Natural killer cell (primary cell): ENCODE results near the gene PTPRN2. TPM values are rescaled to one million over a fixed set of nuclear protein-coding genes. Genes with fewer than 3 reads are reported as not detected.

Experiments used
- ATAC-seq, 3 donors: fragments of 150-1000 bp in 2 of 3; fragments of 200-7000 bp in 1 of 3; cut with Tn5 transposase; 1 replicate in 1 of 3; 2 replicates in 2 of 3; pipeline ENCODE4 v1.10.0; 2021; ENCODE audit warnings: mild to moderate bottlenecking in 2 of 3, moderate library complexity in 2 of 3
- DNase-seq, 2 donors: peaks; one replicate each; pipeline versions ENCODE4 v3.0.0 to v3.0.0-alpha.2; 2013 to 2021; ENCODE audit warnings: mixed read lengths in 1 of 2
- H3K27ac ChIP-seq: one replicate; pipeline ENCODE4 v1.5.1; 2013; ENCODE audit warnings: mild to moderate bottlenecking, low read length
- H3K27me3 ChIP-seq: one replicate; pipeline ENCODE4 v1.6.1; 2013; ENCODE audit warnings: low read length; ENCODE audit not compliant: control insufficient read depth, insufficient read depth
- H3K36me3 ChIP-seq: one replicate; pipeline ENCODE4 v1.6.1; 2013; ENCODE audit warnings: low read length; ENCODE audit not compliant: control insufficient read depth, insufficient read depth
- H3K4me1 ChIP-seq: one replicate; pipeline ENCODE4 v1.6.1; 2013; ENCODE audit warnings: low read length; ENCODE audit not compliant: control insufficient read depth, insufficient read depth
- H3K4me3 ChIP-seq: one replicate; pipeline ENCODE4 v1.5.1; 2013; ENCODE audit warnings: low read length
- H3K9me3 ChIP-seq: one replicate; pipeline ENCODE4 v1.6.1; 2013; ENCODE audit warnings: low read length; ENCODE audit not compliant: control insufficient read depth, insufficient read depth
- H3K27ac Mint-ChIP-seq, 2 donors: one replicate each; pipeline ENCODE4 v1.8.0; 2022; ENCODE audit warnings: mild to moderate bottlenecking in 2 of 2, mixed read lengths in 2 of 2, moderate library complexity in 1 of 2
- H3K27me3 Mint-ChIP-seq, 2 donors: one replicate each; pipeline ENCODE4 v1.8.0; 2022; ENCODE audit warnings: low read depth in 2 of 2, mixed read lengths in 2 of 2
- H3K36me3 Mint-ChIP-seq: one replicate; pipeline ENCODE4 v1.8.0; 2022; ENCODE audit warnings: mixed read lengths
- H3K4me1 Mint-ChIP-seq, 2 donors: one replicate each; pipeline ENCODE4 v1.8.0; 2022; ENCODE audit warnings: mixed read lengths in 2 of 2
- H3K4me3 Mint-ChIP-seq: one replicate; pipeline ENCODE4 v1.8.0; 2022; ENCODE audit warnings: mild to moderate bottlenecking, moderate library complexity, mixed read lengths
- H3K9me3 Mint-ChIP-seq, 2 donors: one replicate each; pipeline ENCODE4 v1.8.0; 2022; ENCODE audit warnings: mixed read lengths in 2 of 2
- WGBS: methylation state at CpG from one replicate; pipeline ENCODE4 v1.1.7; 2013; ENCODE audit warnings: missing lambda C conversion rate; ENCODE audit not compliant: insufficient coverage; 5-methylcytosine and 5-hydroxymethylcytosine counted together
- intact Hi-C: fragments of 100-400 bp; cut with micrococcal nuclease; formaldehyde crosslinking; loops from one replicate; pipeline ENCODE4 v1.14.2; 2022
- total RNA-seq, 4 donors: library from RNA; stranded (reverse); fragments of 120-200 nt in 1 of 4; gene quantifications; one replicate each; pipeline versions ENCODE4 v1.2.3 to v1.2.4, GENCODE V29; 2013 to 2022
- TF ChIP-seq, protein P1 (sequence below): fragments of 200-600 bp; IDR thresholded peaks from one replicate; pipeline ENCODE4 v1.8.0; 2022; ENCODE audit warnings: antibody characterized with exemption

The PTPRN2 gene
- total RNA-seq, 3 donors from 2014 or later (not counting 1 experiment from before 2014, with no cell fraction given), result 1.3 to 2.5 (median 1.9) TPM

DNA sequence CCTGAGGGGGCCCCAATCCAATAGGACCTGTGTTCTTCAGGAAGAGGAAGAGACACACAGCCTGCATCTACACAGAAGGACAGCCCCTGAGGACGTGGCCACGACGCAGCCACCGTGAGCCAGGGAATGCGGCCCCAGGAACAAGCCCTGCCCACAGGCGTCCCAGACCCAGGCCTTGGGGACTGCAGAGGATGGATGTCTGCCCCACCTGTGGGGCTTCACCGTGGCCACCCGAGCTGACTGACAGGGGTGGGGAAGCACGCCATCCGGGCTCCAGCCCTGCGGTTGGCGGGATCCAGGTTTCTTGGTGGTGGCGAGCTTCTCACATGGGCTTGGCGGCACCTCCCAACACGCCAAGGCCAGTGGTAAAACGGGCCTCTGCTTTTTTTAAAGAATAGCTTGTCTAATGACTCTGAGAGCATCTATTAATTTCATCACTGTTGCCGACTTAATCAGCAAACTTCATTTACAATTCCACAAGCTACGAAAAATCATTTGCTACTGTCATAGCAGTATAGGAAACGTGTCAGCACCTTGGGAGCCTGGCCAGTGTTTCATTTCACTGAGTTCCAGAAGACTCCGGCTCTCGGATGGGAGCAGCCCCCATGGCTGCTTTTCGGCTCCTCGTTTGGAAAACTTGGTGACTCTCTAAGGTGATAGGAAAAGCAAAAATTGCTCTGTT is 584.0 kb downstream of the PTPRN2 start:
- no peak overlapping the region for H3K27ac Mint-ChIP-seq
- no peak overlapping the region for H3K4me3 Mint-ChIP-seq
- H3K27ac ChIP-seq, result no peak overlapping the region
- no peak for DNase-seq
- WGBS, result 86% methylated on average over 23 of the region's 23 CpGs
- no peaks in the 10 kb centered on the region for H3K9me3 Mint-ChIP-seq
- intact Hi-C loops, result no loop called here
- H3K9me3 ChIP-seq, result no peaks in the 10 kb centered on the region
- ATAC-seq, result no peak
- H3K36me3 Mint-ChIP-seq, result no peaks in the 10 kb centered on the region
- no peak overlapping the region for H3K4me3 ChIP-seq
- no peaks in the 10 kb centered on the region for H3K4me1 ChIP-seq
- peaks cover 0 to 2% of the 10 kb centered on the region in 2 donors for H3K27me3 Mint-ChIP-seq
- H3K4me1 Mint-ChIP-seq, result no peaks in the 10 kb centered on the region
- no peaks in the 10 kb centered on the region for H3K36me3 ChIP-seq
- H3K27me3 ChIP-seq, result no peaks in the 10 kb centered on the region
- TF ChIP-seq, protein P1, sequence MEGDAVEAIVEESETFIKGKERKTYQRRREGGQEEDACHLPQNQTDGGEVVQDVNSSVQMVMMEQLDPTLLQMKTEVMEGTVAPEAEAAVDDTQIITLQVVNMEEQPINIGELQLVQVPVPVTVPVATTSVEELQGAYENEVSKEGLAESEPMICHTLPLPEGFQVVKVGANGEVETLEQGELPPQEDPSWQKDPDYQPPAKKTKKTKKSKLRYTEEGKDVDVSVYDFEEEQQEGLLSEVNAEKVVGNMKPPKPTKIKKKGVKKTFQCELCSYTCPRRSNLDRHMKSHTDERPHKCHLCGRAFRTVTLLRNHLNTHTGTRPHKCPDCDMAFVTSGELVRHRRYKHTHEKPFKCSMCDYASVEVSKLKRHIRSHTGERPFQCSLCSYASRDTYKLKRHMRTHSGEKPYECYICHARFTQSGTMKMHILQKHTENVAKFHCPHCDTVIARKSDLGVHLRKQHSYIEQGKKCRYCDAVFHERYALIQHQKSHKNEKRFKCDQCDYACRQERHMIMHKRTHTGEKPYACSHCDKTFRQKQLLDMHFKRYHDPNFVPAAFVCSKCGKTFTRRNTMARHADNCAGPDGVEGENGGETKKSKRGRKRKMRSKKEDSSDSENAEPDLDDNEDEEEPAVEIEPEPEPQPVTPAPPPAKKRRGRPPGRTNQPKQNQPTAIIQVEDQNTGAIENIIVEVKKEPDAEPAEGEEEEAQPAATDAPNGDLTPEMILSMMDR, result no peak

DNA sequence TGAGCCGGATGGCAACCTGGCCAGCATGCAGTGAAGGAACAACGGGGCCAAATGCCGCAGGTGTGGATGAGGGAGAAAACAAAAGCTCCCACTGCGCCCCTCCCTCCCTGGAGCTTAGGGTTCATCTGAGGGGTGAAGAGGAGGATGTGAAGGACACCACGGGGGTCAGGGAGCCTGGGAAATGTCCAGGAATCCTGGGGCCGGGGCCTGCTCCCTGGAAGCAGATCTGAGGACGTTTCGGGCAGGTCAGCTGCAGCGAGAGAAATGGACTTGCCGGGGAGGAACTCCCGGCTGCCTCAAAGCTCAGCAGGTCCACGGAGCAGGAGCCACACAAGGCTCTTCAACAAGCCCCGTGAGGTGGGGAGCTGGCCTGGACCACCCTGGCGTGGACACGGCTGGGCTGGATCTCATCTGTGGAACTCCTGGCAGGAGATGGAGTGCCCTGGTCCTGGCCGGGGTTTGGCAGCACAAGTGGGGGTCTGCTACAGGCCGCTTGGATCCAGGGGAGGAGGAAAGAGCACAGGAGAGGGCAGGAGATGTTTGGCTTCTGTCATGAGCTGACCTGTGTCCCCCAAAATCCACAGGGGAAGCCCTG is 585.0 kb downstream of the PTPRN2 start:
- DNase-seq, result no peak
- H3K36me3 Mint-ChIP-seq, result no peaks in the 10 kb centered on the region
- H3K4me1 Mint-ChIP-seq, result no peaks in the 10 kb centered on the region
- intact Hi-C loops, result no loop called here
- no peak overlapping the region for H3K27ac Mint-ChIP-seq
- Histone ChIP-seq H3K4me3 (no peak overlapping the region), H3K27ac (no peak overlapping the region), H3K27me3 (no peaks in the 10 kb centered on the region), H3K4me1 (no peaks in the 10 kb centered on the region), H3K9me3 (no peaks in the 10 kb centered on the region), H3K36me3 (no peaks in the 10 kb centered on the region)
- no peaks in the 10 kb centered on the region for H3K27me3 Mint-ChIP-seq
- ATAC-seq, result no peak
- TF ChIP-seq, protein P1, result no peak
- WGBS, result 91% methylated on average over 17 of the region's 17 CpGs
- no peaks in the 10 kb centered on the region for H3K9me3 Mint-ChIP-seq
- no peak overlapping the region for H3K4me3 Mint-ChIP-seq

DNA sequence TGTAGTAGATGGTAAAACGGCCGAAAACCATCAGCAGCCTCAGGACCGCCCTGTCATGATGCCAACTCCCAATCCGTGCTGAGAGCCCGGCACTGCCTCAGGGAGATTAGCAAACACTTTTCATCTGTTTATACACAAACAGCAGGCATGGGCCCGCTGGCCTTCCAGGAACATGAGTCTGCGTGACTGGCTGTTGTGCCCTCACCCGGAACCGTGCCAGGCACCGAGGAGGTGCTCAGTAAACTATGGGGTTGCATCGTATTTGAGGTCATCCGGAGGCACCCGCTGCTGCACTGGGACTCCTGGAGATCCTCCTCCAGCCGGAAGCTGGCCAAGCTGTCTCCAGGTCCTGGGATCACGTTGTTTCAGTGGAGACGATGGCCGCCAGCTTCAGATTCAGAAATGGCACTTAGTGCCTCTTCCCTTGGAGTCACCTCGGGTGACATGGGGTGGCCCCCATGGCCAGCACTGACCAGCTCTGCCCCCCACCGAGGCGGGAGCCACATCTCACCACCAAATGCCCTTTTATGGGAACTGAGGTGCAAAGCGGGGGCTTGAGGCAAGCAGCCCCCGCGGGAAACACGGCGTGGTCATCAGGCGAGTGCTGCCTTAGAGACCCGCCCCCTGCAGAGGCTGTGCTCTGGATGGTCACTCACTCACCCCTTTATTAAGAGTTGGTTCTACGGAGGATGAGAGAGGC is 585.9 kb downstream of the PTPRN2 start:
- TF ChIP-seq, protein P1, result no peak
- Mint-ChIP-seq H3K36me3 (no peaks in the 10 kb centered on the region), H3K9me3 (no peaks in the 10 kb centered on the region), H3K4me3 (no peak overlapping the region), H3K27ac (no peak overlapping the region), H3K4me1 (no peaks in the 10 kb centered on the region), H3K27me3 (no peaks in the 10 kb centered on the region)
- intact Hi-C loops, result no loop called here
- WGBS, result 90% methylated on average over 28 of the region's 28 CpGs
- no peak for ATAC-seq
- Histone ChIP-seq H3K36me3 (no peaks in the 10 kb centered on the region), H3K4me3 (no peak overlapping the region), H3K27me3 (no peaks in the 10 kb centered on the region), H3K27ac (no peak overlapping the region), H3K4me1 (no peaks in the 10 kb centered on the region), H3K9me3 (no peaks in the 10 kb centered on the region)
- no peak for DNase-seq
